ENCODE measurements around the gene GGCX.
"Not testable (repeated sequence)": the region's sequence is repeated elsewhere in the genome, so short reads cannot be mapped to it uniquely, and the experiment has no call there.

Gene GGCX

GRCh38 chr2:85564144-85564563 is 2.9 kb upstream of the GGCX start:
- DNase-seq, result no peak

DNA sequence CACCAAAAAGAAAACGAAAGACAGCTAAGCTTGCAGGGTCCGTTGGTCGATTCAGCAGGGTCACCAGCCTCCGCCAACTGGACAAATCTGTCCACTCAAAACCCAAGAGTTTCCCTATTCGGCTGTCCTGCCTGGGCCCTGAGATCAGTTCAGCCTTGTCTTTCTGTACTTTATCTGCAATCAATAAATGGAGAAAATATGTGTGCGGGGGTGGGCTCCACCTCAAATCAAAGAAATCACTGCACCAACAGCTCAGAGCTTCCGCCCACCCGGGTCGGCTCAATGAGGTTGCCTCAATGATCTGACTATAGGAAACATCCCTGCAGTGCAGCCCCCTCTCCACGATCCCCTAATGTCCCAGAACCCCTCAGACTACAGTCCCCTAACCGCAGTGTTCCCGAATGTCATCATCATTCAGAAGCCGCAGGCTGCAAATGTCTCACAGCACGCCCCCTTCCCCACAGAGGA is 447 bp downstream of the GGCX start:
- no peak for DNase-seq

GRCh38 chr2:85560403-85560726 is 928 bp downstream of the GGCX start:
- DNase-seq, result not testable (repeated sequence)

DNA sequence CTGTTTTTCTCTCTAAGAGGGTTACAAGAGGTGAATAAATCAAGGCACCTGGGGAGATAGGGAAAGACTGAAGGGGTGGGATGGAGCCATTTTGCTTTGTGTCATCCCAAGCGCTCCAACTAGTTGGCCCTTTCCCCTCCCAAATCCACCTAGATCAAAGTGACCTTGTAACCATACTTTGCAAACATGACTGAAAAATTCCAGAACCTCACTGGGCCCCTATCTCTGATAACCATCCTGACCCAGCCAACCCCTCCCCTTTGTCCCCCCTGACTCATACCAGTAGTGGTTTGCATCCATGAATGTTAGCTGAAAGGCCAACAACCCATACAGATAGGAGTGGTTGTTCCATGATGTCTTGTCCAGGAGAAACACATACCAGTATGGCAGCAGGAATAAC is 3.1 kb downstream of the GGCX start:
- DNase-seq, result no peak

DNA sequence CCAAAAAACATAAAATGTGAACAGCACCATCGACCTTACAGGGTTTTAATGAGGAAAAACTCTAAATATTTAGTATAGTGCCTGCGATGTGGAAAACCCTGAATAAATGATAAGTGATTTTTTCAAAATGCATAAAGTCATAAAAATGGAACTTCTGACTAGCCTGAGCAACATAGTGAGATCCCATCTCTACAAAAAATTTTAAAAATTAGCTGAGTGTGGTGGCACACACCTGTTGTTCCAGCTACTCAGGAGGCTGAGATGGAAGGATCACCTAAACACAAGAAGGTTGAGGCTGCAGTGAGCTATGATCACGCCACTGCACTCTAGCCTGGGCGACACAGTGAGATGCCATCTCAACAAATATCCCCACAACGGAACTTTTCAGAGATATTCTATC is 4.2 kb downstream of the GGCX start:
- DNase-seq, result no peak

GRCh38 chr2:85554980-85555612 is 6.2 kb downstream of the GGCX start:
- no peak for DNase-seq

GRCh38 chr2:85553184-85553583 is 8.1 kb downstream of the GGCX start:
- no peak for DNase-seq

- DNase-seq, result peak; percentile 94
Observed at GRCh38 chr2:85551698-85552678, 9.3 kb downstream of the GGCX start.

DNA sequence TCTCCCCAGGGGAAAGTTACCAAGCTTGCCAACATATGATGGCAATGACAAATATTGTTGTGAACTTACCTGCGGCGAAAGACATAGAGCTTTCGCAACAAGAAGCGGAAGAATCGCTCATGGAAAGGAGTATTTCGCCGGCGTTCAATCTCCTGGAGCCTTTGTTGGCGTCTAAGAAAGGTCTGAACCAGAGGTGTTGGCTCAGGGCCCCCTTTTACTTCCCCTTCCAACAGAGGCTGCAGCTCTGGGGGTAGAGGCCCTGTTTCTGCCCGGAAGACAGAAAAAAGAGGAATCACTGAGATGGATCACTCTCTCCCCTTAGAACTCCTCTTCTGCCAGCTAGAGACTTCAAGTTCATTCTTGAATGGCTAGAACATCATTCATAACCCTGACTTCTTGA is 10.8 kb downstream of the GGCX start:
- no peak for DNase-seq

GRCh38 chr2:85549826-85550225 is 11.5 kb downstream of the GGCX start:
- no peak for DNase-seq

DNA sequence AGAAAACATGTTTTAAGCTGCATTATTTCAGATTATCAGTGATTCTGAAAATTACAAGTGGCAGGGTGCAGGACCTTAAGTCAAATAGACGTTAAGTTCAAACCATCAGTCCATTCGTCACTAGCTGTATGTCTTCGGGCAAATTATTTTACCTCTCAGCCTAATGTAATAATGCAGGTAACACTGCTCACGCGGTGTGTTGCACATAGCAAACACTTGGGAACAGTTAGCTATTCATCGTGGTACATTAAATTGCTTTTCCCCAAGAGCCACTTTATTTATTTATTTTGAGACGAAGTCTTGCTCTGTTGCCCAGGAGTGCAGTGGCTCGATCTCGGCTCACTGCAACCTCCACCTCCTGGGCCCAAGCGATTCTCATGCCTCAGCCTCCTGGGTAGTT is 12.2 kb downstream of the GGCX start:
- DNase-seq, result no peak

GRCh38 chr2:85548608-85548900 is 12.7 kb downstream of the GGCX start:
- no peak for DNase-seq

DNA sequence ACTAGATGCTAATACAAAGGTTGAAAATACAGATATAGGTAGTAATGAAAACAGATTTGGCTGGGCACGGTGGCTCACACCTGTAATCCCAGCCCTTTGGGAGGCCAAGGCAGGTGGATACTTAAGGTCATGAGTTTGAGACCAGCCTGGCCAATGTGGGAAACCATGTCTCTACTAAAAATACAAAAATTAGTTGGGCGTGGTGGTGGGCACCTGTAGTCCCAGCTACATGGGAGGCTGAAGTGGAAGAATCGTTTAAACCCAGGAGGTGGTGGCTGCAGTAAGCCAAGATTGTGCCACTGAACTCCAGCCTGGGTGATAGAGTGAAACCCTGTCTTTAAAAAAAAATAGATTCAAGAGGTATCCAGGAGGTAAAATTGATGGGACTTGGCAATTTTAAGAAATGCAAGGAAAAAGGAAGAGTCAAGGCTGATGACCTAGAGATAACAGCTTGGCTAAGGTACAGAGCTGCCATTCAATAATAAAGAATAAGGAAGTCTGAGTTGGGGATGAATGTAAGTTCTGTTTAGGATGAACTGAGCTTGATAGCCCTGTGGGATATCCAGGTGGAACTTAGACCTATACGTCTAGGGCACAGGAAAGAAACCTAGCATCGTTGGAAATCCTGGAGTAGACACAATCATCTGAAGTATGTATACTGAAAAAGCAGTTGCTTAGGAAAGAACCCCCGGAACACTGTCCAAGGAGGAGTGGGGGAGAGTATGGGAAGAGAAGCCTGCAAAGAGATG is 13.3 kb downstream of the GGCX start:
- no peak for DNase-seq

DNA sequence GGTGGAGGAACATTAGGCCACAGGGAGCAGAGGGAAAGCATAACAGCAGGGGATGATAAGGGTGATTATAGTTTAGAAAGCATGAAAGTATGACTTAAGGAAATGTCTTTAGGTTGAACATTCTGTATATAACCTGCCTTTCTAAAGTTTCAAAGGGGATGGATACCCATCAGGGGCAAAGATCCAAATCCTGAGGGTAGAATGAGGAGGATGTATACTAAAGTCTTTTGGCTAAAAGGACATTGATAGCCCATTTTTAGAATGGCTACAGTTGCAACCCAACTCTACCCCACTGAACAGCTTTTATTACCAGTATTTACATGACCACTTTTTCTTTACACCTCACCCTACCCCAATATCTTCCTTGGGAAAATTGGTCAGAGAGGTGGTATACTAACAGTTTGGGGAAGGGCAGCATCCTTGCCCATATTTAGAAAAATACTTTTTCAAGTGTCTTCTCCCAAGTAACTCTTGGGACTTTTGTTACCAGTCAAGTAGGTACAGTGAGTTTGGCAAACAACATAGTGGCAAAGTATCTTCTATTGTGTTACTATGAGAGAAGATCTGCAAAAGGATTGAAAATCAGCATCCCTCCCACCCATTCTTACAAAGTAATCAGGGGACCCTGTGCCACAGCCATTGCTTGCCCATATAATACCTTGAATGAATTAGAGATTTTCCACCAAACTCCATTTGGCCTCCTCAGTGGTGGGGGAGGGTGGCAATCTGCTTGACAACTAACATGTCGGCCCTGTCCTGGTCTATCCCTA is 14.0 kb downstream of the GGCX start:
- no peak for DNase-seq

DNA sequence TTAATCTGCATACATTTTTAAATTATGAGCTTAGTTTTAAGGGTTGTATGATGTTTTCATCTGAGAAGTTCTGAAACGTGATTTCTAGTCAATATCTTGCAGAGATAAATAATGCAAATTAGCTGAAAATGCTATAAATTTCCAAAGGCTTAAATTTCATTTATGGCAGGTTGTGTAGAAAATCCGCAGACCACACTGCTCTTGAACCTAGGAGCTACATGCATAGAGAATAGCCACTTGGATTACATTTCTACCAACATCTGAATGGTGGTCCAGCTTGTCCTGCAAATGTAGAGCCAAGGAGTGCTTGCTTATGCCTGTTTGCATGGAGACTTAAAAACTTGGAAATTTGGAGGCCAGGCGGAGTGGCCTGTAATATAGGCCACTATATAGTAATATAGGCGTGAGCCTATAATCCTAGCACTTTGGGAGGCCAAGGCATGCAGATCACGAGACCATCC is 15.5 kb downstream of the GGCX start:
- DNase-seq, result no peak

DNA sequence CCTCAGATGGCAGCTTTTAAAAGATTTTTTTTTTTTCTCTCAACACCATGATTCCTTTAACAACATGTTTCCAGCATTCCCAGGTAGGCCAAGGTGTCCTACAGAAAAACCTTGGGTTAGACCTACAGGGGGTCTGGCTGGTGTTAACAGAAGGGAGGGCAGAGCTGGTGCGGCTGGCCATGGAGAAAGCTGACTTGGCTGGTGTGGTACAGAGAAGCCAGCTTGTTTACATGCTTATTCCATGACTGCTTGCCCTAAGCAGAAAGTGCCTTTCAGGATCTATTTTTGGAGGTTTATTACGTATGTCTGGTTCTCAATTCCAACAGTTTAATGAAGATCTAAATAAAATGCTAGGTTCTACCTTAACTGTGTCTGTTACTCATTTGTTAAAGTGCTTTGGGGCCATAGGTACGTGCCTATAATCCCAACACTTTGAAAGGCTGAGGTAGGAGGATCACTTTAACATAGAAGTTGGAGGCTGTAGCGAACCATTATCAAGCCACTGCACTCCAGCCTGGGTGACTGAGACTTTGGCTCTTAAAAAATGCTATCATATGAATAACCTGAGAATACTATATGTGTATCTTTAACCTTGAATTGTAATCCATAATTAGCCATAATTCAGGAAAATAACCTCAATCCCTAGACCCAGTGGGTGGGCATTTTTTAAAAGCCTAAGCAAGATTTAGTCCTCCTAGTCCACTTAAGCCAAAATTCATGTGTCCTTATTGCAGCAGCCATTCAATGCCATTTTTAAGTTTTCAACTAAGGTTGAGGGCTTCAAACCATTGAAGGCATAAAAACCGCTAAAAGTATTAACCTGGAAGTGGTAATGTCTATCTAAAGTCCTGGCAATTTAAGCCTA is 16.1 kb downstream of the GGCX start:
- not testable (repeated sequence) for DNase-seq

- not testable (repeated sequence) for DNase-seq
Observed at GRCh38 chr2:85544254-85544691, 17.0 kb downstream of the GGCX start.

DNA sequence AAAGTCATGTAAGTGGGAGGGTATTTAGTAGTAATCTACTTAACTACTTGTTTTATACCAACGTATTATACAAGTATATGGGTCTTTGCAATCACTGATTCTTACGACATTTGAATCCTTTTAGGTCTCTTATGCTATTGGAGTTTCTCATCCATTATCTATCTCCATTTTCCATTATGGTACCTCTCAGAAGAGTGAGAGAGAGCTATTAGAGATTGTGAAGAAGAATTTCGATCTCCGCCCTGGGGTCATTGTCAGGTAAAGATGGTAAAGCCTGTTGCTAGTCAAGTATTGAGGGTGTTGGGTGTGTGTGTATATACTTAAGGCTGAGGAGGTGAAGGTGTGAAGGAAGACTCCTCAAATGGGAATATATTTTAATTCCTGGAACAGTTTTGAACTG is 18.5 kb downstream of the GGCX start:
- no peak for DNase-seq

- no peak for DNase-seq
Observed at GRCh38 chr2:85541753-85542457, 19.4 kb downstream of the GGCX start.

- DNase-seq, result no peak
Observed at GRCh38 chr2:85541262-85541661, 20.0 kb downstream of the GGCX start.

- no peak for DNase-seq
Observed at GRCh38 chr2:85540133-85540648, 21.1 kb downstream of the GGCX start.
